ACHN (cell line): ENCODE measurements around the gene CFAP299.
A peak's percentile ranks its signal among the peaks of the same experiment; 100 is the strongest.
"Not testable (repeated sequence)": the region's sequence is repeated elsewhere in the genome, so short reads cannot be mapped to it uniquely, and the experiment has no call there.

Experiments used
- DNase-seq: peaks from one replicate; pipeline ENCODE4 v3.0.0-alpha.2; 2015
- in situ Hi-C: cut with HindIII; loops from 2 replicates; pipeline ENCODE4 v1.10.0; 2017; ENCODE audit warnings: low sequenced_read_pairs, low pct_ligation_motif_present, low pct_unique_long_range_greater_than_20kb

CFAP299 gene

GRCh38 chr4:80321776-80322175 is 13.8 kb upstream of the CFAP299 start:
- in situ Hi-C loops, result no loop called here
- DNase-seq, result no peak

- peak; percentile 41 for DNase-seq
- in situ Hi-C loops, result no loop called here
Measured at GRCh38 chr4:80322716-80323115, 12.8 kb upstream of the CFAP299 start.

- in situ Hi-C loops, result no loop called here
- no peak for DNase-seq
Measured at GRCh38 chr4:80324171-80324570, 11.4 kb upstream of the CFAP299 start.

- in situ Hi-C loops, result no loop called here
- no peak for DNase-seq
Measured at GRCh38 chr4:80331693-80332092, 3.8 kb upstream of the CFAP299 start.

- no peak for DNase-seq
- in situ Hi-C loops, result no loop called here
Measured at GRCh38 chr4:80333121-80333520, 2.4 kb upstream of the CFAP299 start.

GRCh38 chr4:80334568-80334967 is 962 bp upstream of the CFAP299 start:
- in situ Hi-C loops, result no loop called here
- DNase-seq, result no peak

GRCh38 chr4:80335226-80335553 is 340 bp upstream of the CFAP299 start:
- DNase-seq, result no peak
- in situ Hi-C loops, result no loop called here

- in situ Hi-C loops, result no loop called here
- DNase-seq, result peak; percentile 29
Measured at GRCh38 chr4:80336582-80336981, 1.1 kb downstream of the CFAP299 start.

GRCh38 chr4:80340036-80340435 is 4.5 kb downstream of the CFAP299 start:
- in situ Hi-C loops, result no loop called here
- DNase-seq, result no peak

GRCh38 chr4:80342684-80343083 is 7.2 kb downstream of the CFAP299 start:
- in situ Hi-C loops, DNase-seq: not testable (repeated sequence)

- in situ Hi-C loops, result no loop called here
- no peak for DNase-seq
Measured at GRCh38 chr4:80343887-80344286, 8.4 kb downstream of the CFAP299 start.

GRCh38 chr4:80360084-80360483 is 24.6 kb downstream of the CFAP299 start:
- no peak for DNase-seq
- in situ Hi-C loops, result no loop called here

GRCh38 chr4:80360900-80361299 is 25.4 kb downstream of the CFAP299 start:
- in situ Hi-C loops, result no loop called here
- DNase-seq, result no peak

- DNase-seq, result peak; percentile 44
- in situ Hi-C loops, result no loop called here
Measured at GRCh38 chr4:80361329-80361900, 25.9 kb downstream of the CFAP299 start.

- in situ Hi-C loops, result no loop called here
Measured at GRCh38 chr4:80362578-80363181, 27.1 kb downstream of the CFAP299 start.

GRCh38 chr4:80365928-80366327 is 30.4 kb downstream of the CFAP299 start:
- DNase-seq, result peak; percentile 38
- in situ Hi-C loops, result no loop called here

More at GRCh38 chr4:80362578-80363181, 27.1 kb downstream of the CFAP299 start:
- DNase-seq, result peak; percentile 46

GRCh38 chr4:80367737-80368136 is 32.2 kb downstream of the CFAP299 start:
- in situ Hi-C loops, result no loop called here
- DNase-seq, result no peak

GRCh38 chr4:80370635-80371034 is 35.1 kb downstream of the CFAP299 start:
- no peak for DNase-seq
- in situ Hi-C loops, result no loop called here

GRCh38 chr4:80371046-80371445 is 35.5 kb downstream of the CFAP299 start:
- in situ Hi-C loops, result no loop called here
- no peak for DNase-seq

- in situ Hi-C loops, result no loop called here
- DNase-seq, result no peak
Measured at GRCh38 chr4:80374180-80374579, 38.6 kb downstream of the CFAP299 start.
